HFF-Myc (cell line): ENCODE measurements around the gene UNC13B.

Experiments used
- DNase-seq: peaks from one replicate; pipeline ENCODE4 v3.0.0-alpha.2; 2011; ENCODE audit warnings: low read depth; ENCODE audit errors: extremely low read depth
- H3K4me3 ChIP-seq: replicated peaks from 2 replicates; pipeline ENCODE4 v1.5.1; 2011; ENCODE audit warnings: low read depth, mild to moderate bottlenecking, control low read depth, low read length
- CTCF ChIP-seq: IDR thresholded peaks from 2 replicates; pipeline ENCODE4 v1.5.1; 2012; ENCODE audit warnings: mild to moderate bottlenecking, low read depth, low read length, control low read depth; ENCODE audit errors: missing control alignments

Gene UNC13B

GRCh38 chr9:35205340-35205739 is 43.5 kb downstream of the UNC13B start:
- H3K4me3 ChIP-seq, result no peak overlapping the region
- TF ChIP-seq CTCF, result no peak
- no peak for DNase-seq

GRCh38 chr9:35211854-35212253 is 50.0 kb downstream of the UNC13B start:
- no peak for TF ChIP-seq CTCF
- no peak overlapping the region for H3K4me3 ChIP-seq
- no peak for DNase-seq

- H3K4me3 ChIP-seq, result no peak overlapping the region
- TF ChIP-seq CTCF, result no peak
- no peak for DNase-seq
Observed at GRCh38 chr9:35220659-35221338, 59.0 kb downstream of the UNC13B start.

- DNase-seq, result no peak
- no peak overlapping the region for H3K4me3 ChIP-seq
- TF ChIP-seq CTCF, result no peak
Observed at GRCh38 chr9:35225677-35226076, 63.9 kb downstream of the UNC13B start.

- DNase-seq, result no peak
- H3K4me3 ChIP-seq, result no peak overlapping the region
- no peak for TF ChIP-seq CTCF
Observed at GRCh38 chr9:35226651-35227050, 64.8 kb downstream of the UNC13B start.

GRCh38 chr9:35227284-35227683 is 65.5 kb downstream of the UNC13B start:
- DNase-seq, result no peak
- no peak for TF ChIP-seq CTCF

GRCh38 chr9:35229066-35229778 is 67.4 kb downstream of the UNC13B start:
- DNase-seq, result no peak
- no peak overlapping the region for H3K4me3 ChIP-seq
- no peak for TF ChIP-seq CTCF

More at GRCh38 chr9:35227284-35227683, 65.5 kb downstream of the UNC13B start:
- H3K4me3 ChIP-seq, result no peak overlapping the region
